Stimulated activated CD4-positive, alpha-beta T cell treated with anti-CD3 and anti-CD28 coated beads, Interleukin-1b, Interleukin-23, amount 100 ng/mL, for 4 hours (primary cell): ENCODE measurements around the gene FRMPD2.
"Not testable (repeated sequence)": the region's sequence is repeated elsewhere in the genome, so short reads cannot be mapped to it uniquely, and the experiment has no call there.

ENCODE experiments used
- DNase-seq, 2 donors: peaks; one replicate each; pipeline ENCODE4 v3.0.0-alpha.2; 2020; ENCODE audit warnings: low read depth in 2 of 2

The FRMPD2 gene

DNA sequence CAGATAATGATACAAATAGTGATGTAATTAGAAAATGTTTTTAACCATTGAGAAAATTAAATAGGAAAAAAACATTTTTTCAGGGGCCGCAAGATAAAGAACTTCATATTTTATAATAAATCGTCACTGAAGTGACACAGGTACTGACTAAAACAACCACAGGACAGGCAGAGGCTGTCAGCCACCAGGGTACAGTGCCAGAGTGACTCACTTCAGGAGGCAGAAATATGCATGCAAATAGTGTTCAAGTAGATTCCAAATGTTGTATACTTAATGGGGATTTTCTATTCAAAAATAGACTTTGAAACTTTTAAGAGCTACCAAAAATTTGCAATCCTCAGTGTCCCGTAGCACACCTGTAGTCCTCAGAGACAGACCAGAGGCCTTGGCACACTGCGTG lies 68.6 kb downstream of the FRMPD2 start:
- no peak for DNase-seq

DNA sequence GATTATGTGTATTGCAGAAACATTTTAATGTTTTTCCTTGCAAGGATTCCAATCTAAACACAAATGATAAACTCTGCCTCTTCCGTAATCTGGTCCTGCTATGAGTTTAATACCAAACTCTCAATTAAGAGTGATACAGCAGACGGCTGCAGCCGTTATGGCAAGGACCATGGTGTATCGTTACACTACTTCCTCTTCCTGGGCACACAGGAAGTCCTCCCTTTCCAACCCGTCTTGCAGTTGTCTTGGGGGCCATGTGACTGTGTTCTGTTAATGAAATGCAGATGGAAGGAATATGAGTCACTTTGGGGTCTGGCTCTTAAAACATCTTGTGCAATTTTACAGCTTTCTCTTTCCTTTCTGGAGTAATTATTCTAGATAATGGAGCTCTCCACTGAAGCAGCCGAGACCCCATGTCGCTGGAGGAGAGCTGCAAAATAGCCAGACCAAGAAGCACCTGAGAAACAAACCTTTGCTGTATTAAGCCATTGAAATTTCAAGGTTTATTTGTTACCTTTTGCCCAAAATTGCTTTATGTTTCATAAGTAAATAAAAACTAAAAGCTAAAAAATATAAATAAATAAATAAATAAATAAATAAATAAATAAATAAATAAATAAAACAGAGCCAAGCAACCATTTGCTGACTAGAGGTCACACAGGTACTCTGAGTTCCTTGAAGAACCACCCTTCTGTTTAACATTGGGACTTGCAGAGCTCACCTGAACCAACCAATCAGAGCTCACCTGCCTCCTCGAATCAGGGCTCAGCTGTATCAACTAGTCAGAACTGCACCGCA lies 74.7 kb downstream of the FRMPD2 start:
- DNase-seq: no peak

DNA sequence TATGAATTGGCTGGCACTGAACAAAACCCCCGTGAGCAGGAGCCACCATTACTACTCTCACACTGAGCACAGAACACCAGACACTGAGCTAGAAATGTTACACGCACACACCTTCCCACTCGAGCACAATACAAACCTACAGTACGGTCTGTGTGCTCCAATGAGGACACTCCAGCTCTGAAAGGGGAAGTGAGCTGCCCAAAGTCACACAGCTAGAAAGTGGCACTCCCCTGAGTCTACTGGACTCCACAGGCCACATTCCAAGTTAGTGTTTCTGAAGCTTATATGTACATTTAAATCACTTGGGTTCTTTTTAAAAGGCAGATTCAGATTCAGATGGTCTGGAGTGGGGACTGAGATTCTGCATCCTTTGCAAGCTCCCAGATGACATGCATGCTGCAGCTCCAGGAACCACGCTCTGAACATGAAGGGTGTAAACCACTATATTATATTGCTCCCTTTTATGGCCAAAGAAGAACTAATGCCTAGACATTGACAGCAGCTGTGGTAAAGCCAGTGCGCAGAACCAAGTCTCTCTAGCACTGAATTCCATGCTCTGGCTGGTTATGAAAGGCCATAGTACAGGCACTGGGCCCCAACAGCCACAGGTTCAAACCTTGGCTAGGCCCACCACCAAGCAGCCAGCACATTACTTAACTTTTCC lies 77.1 kb downstream of the FRMPD2 start:
- no peak for DNase-seq

DNA sequence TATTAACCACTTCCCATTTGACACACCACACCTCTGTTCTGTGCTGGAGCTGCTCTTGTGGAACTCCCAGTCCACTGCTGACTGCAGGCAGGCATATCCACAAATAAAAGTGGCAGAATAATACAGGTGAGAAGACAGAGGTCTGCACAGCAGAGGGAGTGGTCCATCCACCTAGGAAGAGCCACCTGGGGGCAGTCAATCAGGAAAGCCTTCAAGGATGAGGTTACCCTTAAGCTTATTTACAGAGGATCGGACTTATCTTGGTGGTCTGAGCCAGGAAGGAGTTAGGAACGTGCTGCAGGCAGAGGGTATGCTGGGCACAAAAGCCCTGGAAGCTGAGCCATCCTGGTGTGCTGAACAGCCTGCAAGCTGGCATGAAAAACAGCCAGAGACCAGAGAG lies 78.7 kb downstream of the FRMPD2 start:
- DNase-seq: no peak

DNA sequence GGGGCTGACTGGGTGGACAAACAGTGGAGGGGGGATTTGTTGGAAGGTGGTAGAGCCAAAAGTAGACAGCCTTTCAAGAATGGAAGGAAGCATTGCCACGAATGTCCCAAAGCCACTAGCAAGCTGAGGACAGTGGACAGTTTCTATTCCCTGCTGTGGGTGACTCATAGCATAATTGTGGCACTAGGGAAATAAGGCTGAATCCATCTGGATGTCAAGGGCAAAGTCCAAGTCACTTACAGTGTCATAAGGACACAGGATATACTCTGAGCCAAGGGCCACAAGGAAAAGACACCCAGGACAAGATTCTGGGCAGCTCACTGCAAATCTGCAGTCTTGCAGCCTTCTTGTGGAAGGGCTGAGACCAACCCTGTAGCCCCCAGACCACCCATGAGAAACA lies 79.7 kb downstream of the FRMPD2 start:
- no peak for DNase-seq

DNA sequence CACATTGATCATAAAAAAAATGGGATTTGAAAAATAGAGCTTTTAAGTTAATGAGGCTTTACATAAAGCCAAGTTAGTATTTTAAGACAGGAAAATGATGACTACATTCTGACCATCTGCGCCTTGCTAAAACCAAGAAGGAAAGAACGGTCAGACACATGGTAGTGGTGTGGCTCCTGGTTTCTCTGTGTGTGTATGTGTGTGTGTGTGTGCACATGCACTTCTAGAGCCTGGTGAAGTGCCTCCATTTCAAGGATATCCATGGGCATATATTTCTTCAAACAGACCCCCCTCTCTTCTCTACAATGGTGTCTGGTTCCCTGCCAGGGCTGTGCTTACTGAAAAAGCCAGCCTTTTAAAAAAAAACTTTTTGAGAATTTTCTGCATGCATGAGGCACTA lies 80.9 kb downstream of the FRMPD2 start:
- no peak for DNase-seq

DNA sequence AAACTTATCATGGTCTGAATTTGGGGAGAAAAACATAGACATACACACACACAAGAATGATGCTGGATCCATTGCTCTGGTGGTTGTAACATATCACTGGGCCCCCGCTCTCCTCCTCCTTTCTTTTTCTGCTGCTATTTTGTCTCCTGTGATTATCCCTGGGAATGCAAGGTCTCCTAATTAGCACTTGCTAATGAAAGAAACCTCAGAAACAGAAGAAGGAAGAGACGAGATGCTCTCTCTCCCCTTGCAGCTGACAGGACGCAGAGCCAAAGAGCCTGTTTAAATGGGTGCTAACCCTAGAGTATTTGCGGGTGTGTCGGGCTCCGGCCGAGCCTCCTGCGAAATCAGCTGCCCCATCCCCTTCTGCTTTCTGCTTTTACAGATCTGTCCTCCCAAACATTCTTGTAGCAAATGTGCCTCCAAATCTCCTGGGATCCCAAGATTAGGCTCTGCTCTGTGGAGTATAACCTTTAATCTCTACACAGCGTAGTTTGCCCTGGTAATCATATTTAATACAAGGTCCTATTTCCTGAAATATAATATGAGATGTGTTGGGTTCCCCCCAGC lies 81.5 kb downstream of the FRMPD2 start:
- DNase-seq: no peak

DNA sequence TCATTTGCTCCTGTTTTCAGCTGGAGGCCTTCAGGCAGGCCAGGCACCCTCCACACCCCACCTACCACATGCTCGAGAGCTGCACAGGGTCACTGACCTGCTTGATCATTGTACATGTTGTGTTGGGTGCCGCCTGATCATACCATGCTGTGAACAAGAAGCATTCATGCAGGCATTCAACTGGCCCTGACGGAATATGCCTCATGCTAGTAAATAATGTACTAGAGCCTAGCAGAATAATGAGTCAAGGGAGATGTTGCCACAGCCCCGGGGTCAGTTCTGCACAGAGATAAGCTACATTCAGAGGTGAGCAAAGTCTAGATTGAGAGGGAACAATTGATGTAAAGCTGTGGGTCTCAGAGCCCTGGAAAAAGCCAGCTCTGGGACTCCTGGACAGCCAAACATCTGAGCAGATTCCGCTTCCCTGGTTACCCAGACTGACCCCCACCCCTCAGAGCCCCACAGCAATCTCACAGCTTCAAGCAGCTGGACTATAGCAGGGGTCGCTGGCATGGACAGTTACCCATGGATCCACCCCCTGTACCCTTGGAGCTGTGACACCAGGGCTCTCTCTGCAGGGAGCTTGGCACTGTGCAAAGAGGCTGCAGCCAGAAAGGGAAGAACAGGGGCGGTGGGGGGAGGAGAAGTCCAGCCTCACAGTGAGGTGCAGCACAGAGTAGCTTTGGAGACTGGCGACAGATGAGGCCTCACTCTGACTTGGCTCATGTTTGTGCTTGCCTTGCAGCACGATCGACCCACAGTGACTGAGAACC lies 86.6 kb downstream of the FRMPD2 start:
- no peak for DNase-seq

DNA sequence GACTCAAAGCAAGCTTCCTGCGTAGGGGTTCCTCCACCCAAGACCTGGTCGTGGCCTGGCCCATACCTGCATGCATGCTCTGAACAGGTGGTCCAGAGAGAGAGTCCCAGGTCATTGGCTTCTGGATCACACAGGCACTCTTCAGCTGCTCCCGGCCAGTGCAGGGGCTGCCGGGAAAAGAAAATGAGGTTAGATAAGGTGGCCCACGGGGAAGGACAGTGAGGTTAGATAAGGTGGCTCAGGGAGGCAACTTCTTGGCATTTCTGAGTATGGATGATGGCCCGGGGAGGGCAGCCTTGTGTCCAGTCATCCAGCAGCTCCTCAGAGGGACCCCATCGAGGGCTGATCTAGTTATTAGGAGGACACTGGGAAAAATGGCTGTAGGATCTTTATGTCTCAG lies 87.4 kb downstream of the FRMPD2 start:
- DNase-seq: no peak

DNA sequence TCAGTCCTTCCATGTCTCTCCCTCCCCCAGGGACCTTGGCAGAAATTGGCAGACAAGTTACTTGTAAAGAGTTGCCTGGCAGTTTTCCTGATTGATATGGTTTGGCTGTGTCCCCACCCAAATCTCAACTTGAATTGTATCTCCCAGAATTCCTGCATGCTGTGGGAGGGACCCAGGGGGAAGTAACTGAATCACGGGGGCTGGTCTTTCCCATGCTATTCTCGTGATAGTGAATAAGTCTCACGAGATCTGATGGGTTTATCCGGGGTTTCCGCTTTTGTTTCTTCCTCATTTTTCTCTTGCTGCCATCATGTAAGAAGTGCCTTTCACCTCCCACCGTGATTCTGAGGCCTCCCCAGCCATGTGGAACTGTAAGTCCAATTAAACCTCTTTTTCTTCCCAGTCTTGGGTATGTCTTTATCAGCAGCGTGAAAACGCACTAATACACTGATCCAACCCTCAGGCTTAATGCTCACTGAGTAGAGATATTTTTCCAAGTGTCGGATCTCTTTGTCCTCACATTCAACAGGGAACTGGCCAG lies 88.2 kb downstream of the FRMPD2 start:
- DNase-seq: not testable (repeated sequence)

DNA sequence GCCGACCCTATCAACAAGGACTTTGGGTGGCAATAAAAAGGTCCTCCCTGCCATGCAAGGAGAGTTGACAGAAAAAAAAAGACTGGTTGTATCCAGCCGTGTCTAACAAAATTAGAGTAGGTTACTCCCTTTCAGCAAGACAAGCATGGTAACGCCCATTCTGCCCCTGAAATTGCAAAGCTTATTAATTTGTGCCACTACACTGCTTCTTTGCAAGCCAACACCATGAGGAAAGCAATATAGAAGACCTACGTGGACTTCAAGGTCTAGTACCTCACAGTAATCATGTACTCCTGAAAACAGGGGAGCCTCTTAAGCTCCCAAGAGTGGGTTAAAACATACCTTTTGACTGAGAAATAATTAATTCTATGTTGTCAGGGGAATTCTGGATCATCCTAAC lies 90.3 kb downstream of the FRMPD2 start:
- no peak for DNase-seq

DNA sequence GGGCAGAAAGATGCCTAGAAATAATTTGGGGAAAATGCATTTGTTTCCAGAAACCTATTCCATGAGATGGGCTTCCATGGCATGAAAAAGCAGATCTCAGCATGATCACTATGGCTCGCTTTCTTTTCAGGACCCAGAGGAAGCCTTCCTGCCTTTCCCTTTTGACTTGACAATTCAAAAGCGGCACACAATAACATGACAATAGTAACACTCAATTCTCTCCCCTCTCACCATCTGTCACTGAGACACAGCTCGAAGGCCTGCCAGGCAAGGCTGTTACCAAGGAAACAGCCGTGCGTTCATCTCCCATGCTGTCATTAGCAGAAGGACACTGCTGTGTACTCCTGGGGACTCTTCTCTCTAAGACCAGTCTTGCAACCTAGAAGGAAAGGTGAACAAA lies 101.8 kb downstream of the FRMPD2 start:
- DNase-seq: not testable (repeated sequence)

DNA sequence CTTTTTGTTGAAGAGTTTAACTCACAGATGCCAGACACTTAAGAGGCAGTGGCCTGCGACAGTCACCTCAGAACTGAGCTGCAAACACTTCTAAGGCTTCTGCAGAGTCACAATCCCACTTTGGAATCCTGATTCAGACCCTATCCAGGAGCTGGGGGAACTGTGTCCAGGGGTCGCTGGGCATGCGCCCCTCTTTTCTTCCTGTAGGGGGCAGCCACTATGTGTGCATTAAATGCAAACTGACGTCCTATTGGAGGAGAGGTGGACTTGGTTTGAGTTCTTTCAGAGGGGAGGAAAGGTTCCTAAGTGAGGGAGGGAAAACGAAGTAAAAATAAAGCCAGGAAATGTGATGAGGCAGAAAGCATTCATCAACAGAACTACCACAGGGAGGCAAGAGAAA lies 113.8 kb downstream of the FRMPD2 start:
- DNase-seq: not testable (repeated sequence)

DNA sequence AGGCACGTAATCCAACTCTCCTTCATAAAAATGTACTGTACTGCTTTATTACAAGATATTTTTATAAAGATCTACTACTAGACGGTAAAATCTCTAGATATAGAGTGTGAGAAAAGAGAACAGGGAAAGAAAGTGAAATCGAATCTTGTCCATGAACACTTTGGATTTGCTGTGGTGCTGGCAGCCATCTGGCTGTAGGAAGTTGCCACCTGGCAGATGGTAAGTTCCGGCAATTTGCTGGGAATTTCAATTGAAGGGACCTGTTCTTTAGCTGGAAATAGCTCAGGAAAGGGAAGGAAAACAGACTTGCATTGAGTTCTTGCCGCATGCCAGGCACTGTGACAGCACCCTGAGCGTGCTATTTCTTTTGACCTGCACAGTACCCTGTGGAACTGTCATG lies 114.3 kb downstream of the FRMPD2 start:
- not testable (repeated sequence) for DNase-seq

DNA sequence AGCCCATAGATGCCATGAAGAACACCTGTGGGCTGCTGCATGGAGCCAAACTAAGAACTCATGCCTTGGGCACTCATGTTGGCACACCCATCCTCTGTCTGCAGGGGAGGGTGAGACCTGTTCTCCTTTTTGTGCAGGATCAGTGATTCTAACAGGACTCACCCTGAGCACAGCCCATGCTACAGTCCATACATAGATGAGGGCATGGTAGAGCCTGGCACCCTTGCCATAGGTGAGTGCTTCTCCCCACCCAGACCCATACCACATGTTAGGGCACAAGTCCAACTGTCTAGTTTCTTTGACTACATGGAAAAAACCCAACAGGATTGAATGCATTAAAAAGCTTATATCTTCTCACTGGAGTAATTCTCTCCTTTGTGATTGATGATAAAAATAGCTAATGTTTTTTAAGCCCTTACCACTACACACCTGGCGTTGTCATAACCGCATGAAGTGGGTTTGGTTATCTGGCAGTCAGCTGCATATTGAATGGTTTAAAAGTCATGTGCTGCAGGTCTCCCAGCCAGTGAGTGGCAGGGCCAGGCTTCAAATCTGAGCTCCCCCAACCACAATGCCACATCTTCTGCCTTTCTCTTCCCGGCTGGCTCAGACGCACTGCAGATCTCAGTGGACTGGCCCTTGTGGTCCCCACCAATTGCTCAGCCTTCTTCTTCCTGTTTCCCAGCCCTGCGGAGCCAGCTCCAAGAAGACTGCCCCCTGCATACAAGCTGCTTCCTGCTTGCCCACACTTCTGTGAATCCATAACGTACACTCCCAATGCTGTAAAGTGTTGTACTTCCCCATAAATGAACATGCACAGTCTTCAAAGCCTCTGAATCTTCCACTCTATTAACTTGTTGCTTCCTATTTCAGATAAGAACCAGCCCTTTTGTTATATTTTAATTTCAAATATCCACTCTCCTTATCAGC lies 120.0 kb downstream of the FRMPD2 start:
- DNase-seq: not testable (repeated sequence)

DNA sequence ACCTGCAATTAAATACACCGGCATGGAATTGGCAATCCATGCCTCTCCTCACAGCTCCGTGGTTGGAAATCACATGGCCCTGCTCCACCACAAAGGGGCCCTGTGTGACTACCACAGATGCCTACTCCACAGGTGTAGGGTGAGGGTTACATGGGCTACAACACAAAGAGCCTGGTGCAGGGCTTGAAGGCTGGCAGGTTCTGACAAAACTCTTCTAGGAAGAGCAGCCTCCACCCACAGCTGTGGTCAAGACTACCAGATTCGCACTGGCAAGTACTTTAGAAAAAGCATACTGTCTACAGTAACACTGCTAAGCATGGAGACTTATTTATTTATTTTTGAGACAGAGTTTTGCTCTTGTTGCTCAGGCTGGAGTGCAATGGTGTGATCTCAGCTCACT lies 126.9 kb downstream of the FRMPD2 start:
- DNase-seq: not testable (repeated sequence)

DNA sequence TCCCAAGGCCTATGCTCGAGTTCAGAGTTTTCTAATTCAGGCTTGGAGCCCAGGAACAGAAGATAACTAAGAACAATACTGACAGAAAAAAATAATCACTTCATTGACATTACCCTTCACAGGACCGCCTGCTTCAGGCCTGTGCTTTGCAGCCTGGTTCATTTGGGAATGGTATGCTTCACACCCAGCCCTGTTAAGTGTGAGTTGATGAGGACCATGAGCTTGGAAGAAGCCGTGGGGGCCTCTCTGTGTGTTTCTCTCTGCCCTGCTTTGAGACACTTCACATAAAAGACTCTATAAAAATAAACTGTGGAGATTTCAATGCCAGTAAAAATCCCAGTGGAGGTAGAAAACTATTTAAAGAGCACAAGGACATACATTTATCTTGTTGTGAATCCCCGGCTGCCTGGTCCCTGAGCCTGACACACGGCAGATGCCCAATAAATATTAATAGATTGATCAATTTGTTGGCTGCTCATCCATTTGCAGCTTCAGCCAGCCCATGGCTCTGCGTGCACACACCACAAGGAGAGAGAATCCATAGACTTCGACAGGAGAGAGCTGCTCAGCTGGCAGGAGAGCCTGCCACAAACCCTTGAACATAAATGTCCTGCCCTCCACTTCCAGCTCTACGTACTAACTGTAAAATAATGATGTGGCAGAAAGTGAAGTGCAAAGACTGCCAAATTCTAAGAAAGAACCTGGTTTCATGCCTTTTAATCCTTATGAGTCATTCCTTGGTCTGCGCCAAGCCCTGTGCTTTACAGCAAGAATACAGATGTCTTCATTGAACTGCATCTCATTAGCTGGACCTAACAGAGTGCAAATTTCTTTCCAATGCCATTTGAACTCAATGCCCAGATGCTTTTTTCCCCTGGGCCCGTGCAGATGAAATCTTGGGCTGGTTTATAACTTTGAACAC lies 130.5 kb downstream of the FRMPD2 start:
- DNase-seq: not testable (repeated sequence)

DNA sequence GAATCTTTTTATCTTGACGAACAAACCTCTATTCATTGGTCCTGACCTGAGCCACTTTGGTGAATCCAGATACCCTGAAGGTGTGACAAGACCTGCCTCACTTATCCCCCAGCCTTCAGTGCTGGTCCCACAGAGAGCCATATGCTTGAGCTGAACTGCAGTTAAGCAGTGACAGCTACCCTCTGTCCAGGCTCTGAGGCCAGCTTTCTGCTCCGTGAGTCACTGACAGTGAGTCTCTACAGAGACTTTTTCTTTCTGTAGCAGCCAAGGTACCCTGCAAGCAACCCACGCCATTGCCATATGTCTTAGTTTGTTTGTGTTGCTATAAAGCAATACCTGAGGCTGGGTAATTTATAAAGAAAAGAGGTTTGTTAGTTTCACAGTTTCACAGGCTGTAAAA lies 133.5 kb downstream of the FRMPD2 start:
- DNase-seq: not testable (repeated sequence)

DNA sequence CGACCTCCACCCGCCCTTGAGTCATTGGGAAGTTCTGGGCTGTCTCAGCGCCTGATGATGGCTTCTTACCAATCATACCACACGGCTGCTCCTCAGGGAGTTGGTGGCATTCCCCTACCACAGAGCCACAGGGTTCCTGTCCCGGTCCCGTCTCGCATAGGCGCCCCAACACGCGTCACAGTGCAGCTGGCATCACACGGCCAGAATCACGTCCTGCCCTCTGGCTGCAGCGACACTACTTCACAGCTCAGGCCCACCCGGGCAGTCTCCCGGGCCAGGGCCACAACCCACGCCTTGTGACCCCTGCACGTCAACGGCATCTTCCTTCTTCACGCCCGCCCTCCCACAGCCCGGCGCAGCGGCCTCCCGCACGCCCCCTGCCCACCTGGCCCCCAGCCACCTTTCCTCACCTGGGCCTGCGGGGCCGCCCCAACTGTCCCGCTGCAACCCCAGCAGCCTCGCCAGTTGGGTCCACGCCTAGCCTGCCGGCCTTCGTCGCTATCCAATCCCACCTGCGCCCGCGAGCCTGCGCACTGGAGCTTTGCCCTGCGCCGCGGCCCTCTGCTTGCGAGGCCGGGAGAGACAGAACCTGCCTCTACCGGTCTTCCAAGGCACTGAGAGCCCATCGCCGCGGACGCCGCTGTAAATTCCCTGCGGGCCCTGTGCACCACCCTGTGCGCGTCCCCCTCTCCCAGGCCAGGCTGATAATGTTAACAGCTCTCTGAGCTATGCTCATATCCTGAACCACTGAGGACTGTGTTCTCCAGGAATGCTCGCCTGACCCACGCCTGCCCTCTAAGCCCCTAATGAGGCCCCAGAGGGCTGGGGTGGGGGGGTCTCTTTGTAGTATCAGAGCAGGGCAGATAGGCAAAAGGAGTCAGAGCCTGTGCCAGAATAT lies 134.3 kb downstream of the FRMPD2 start:
- not testable (repeated sequence) for DNase-seq
